Retinal pigment epithelial cell (primary cell): ENCODE results near the gene IL22RA1.

Experiments
- DNase-seq: peaks from one replicate; pipeline ENCODE4 v3.0.0-alpha.2; 2010; ENCODE audit warnings: low read depth
- H3K4me3 ChIP-seq: 2 replicates; pipeline ENCODE4 v1.5.1; 2011; ENCODE audit warnings: mild to moderate bottlenecking, low read length, control low read depth, moderate library complexity
- TF ChIP-seq, protein P1 (sequence below): conservative IDR thresholded peaks from 2 replicates; pipeline ENCODE4 v1.5.1; 2011; ENCODE audit warnings: low read depth, low read length, control low read depth, inconsistent platforms

Gene IL22RA1

DNA sequence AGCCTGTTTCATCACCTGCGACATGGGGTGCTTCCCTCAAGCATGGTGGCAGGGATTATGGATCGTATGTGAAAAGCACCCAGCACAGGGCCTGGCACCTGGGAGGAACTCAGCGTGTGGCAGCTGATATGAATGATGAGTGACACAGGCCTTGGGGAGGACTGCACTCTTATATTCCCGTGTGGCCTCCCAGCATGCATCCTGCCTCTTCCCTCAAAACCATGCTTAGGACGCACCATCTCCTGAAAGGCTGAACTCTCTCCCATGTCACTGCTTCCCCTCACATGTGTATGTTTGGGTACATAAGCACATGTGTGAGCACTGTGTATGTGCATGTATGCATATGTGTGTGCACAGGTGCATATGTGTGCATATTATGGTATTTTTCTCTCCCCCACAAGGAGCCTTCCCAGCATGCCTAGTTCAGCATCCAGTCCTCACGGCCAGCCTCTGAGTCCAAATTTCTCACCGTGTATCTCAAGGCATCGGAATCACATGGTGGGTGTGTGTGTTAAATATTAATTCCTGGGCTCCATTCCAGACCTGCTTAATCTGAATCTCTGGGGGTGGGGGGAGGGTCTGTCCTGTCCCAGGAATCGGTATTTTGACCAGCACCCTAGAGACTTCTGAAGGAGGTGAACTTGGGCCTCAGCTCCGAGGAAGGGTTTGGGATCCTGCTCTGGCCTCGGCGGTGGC is 43.8 kb downstream of the IL22RA1 start:
- DNase-seq: no peak
- no peak overlapping the region for H3K4me3 ChIP-seq
- TF ChIP-seq, protein P1, sequence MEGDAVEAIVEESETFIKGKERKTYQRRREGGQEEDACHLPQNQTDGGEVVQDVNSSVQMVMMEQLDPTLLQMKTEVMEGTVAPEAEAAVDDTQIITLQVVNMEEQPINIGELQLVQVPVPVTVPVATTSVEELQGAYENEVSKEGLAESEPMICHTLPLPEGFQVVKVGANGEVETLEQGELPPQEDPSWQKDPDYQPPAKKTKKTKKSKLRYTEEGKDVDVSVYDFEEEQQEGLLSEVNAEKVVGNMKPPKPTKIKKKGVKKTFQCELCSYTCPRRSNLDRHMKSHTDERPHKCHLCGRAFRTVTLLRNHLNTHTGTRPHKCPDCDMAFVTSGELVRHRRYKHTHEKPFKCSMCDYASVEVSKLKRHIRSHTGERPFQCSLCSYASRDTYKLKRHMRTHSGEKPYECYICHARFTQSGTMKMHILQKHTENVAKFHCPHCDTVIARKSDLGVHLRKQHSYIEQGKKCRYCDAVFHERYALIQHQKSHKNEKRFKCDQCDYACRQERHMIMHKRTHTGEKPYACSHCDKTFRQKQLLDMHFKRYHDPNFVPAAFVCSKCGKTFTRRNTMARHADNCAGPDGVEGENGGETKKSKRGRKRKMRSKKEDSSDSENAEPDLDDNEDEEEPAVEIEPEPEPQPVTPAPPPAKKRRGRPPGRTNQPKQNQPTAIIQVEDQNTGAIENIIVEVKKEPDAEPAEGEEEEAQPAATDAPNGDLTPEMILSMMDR: no peak

DNA sequence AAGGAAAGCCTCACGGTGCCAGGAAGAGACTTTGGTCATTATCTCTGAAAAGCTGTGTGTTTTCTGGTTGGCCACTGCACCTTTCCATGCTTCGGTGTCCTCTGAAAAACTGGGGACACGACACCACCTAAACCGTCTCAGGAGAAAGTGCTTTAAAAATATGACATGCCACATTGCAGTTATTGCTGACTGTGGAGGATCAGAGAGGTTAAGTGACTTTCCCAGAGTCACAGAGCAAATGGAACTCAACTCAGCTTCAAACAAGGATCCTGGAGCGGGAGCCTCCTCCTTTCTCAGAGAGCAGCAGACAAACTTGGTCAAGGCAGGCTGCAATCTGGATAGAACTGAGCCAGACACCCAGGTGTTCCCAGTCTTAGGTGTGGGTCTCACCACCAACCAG is 44.8 kb downstream of the IL22RA1 start:
- TF ChIP-seq, protein P1: no peak
- no peak overlapping the region for H3K4me3 ChIP-seq
- no peak for DNase-seq

DNA sequence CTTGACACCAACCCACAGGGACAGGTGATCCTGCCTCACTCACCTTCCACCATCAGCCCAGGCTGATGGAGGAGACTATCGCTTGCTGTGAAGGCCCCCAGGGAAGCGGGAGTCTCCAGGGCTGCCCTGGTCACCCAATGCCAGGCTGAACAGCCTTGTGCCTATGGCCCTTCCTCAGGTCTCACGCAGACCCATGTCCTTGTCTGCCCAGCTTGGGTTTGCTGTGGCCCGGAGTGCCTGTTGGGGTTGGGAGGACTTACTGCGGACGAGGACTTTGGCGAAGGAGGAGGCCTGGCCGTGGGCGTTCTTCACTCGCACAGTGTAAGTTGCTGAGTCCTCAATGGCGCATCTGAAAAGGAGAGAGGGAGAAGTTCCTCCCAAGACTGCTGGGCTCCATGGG is 45.3 kb downstream of the IL22RA1 start:
- no peak overlapping the region for H3K4me3 ChIP-seq

DNA sequence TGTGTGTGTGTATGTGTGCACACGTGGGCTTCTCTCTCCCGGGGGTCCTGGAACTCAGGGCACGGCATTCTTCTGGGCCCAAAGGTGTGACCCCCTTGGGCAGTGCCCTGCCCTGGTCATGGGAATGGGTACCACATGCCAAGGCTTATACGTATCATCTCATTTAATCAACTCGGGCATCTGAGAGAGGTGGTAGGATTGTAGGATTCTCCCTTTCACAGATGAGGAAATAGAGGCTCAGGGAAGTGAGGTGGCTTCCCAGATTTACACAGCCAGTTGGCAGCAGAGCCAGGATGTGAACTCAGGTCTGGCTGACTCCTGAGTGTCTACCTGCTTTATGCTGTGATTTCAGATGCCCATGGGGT is 46.2 kb downstream of the IL22RA1 start:
- no peak for DNase-seq
- TF ChIP-seq, protein P1: no peak
- H3K4me3 ChIP-seq: no peak overlapping the region

More for the DNA sequence above, 45.3 kb downstream of the IL22RA1 start:
- DNase-seq: no peak
- TF ChIP-seq, protein P1: no peak

DNA sequence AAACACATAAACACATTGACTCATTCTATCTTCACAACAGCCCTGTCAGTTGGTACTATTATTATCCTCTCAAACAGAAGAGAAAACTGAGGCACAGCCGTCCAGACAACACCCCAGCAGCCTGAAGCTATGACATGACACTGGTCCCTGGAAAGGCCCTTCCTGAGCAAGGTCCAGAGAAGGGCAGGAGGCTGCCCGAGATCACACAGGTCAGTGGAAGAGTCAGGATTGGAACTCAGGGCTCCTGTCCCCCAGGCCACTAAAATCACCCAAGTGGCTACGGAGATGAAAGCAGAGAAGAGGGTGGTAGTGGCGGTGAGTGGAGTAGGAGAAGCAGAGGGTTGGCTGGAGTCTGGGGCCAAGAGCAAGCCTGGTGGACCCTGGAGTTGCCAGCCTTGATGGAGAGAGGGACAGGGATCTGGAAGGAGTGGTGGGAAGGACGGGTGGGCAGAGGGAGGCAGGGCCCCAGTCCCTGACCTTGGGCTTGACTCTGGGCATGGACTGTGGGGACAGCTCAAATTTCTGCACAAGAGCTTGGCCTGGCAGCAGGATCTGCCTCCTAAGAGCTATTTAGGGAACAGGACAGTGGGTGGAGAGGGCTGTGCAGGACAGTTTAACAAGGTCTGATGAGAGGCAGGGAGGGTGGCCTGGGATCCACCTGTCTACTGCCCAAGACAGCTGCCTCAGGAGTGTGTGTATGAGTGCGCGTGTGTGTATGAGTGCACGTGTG is 46.8 kb downstream of the IL22RA1 start:
- DNase-seq: no peak
- H3K4me3 ChIP-seq: no peak overlapping the region
- TF ChIP-seq, protein P1: no peak

DNA sequence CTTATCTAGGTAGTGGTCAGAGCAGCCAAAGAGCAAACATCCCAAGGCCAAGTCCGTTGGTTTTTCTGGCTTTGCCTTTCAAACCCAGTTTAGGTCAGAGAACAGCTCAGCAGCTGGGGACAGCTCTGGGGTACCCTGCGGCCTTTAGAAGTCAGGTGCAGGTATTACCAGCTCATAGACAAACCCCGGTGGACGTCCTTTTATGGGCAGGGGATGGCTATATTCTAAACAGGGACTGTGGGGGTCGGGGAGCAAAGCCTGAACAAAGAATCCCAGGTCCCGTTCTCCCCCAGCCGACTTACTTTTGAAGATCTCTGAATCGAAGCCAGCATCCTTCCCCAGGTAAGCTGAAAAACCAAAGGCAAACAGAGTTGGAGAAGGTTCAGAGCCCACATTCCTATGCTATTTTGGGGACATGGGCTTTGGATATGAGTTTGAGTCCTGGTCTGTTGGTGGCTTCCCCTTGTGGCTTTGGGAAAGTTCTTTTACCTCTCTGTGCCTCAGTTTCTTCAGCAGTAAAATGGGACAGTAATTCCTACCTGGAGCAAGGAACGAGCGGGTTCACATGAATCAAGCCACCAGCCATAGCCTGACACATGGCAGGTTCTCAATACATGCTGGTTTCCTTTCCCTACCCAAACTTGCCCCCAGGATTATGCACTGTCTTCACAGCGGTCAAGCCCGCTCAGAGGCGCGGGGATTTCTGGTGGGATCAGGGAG is 47.6 kb downstream of the IL22RA1 start:
- no peak for DNase-seq
- TF ChIP-seq, protein P1: no peak
- H3K4me3 ChIP-seq: no peak overlapping the region
